ENCODE measurements around the gene FCN1. TPM values are rescaled to one million over a fixed set of nuclear protein-coding genes. Genes with fewer than 3 reads are reported as not detected.

The FCN1 gene
- total and polyA plus RNA-seq, 2 of the 8 experiments (the other 6 are each of a cell fraction or from before 2014, with no cell fraction given) = not detected

DNA sequence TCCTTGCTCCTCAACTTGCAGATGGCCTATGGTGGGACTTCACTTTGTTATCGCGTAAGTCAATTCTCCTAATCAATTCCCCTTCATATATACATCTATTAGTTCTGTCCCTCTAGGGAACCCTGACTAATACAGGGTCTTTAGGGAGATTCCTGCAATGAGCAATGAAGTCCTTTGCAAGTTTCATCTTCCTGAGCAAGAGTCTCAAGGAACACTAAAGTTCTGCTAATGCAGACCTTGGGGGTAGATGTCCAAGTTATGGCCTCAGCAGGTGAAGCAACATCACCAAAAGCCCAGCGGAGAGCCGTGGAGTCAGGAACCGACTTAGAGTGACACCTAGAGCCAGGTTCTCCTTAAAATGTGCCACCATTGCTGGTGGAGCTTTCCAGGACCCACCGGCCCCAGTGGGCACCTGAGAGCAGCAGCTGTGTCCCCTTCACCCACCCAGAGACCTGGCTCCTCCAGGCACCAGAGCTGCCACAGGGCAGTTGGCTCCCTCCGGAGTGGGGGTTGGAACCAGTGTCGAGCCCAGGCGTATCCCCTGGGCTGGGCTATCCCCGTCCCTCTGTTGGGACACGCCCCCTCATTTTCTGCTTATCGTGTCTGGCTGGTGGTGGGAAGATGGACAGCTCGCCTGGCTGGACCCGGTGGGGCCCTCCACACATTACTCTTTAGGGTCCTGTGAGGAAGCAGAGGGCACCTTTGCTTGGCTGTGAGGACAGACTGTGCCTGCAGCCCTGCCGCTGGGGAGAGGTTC is 10.9 kb upstream of the FCN1 start:
- no peaks in the 10 kb centered on the region for H4K20me1 ChIP-seq (replicated peaks in 1 of 2; ENCODE audit: control insufficient read depth in 1 of 2, insufficient read depth in 2 of 2, low read length in 2 of 2)

More for the DNA sequence above, 10.9 kb upstream of the FCN1 start:
- Histone ChIP-seq H3K27me3 (replicated peaks in 1 of 4; ENCODE audit: control insufficient read depth in 3 of 4, extremely low read depth in 1 of 4, insufficient read depth in 3 of 4, low read length in 3 of 4) (no peaks in the 10 kb centered on the region), H2BK15ac (ENCODE audit: low read length) (no peak overlapping the region), H3K23me2 (ENCODE audit: low read depth, low read length) (no peaks in the 10 kb centered on the region), H3K27ac (ENCODE audit: low read depth, low read length) (no peak overlapping the region), H3K4ac (replicated peaks; ENCODE audit: insufficient read length, low read depth, low read length) (no peak overlapping the region), H3K23ac (ENCODE audit: insufficient read length) (no peak overlapping the region), H3K4me1 (replicated peaks in 1 of 4; ENCODE audit: control insufficient read depth in 3 of 4, insufficient read depth in 4 of 4, low read length in 3 of 4) (no peaks in the 10 kb centered on the region), H3K79me2 (ENCODE audit: control insufficient read depth in 1 of 2, insufficient read depth in 2 of 2, low read length in 2 of 2) (no peaks in the 10 kb centered on the region), H2AK5ac (ENCODE audit: low read depth, low read length) (no peak overlapping the region), H3K79me1 (ENCODE audit: low read depth, low read length) (no peaks in the 10 kb centered on the region), H3K4me3 (ENCODE audit: extremely low read depth in 1 of 4, insufficient read depth in 2 of 4, low read depth in 3 of 4, low read length in 4 of 4) (no peak overlapping the region), H2BK20ac (ENCODE audit: low read length) (no peak overlapping the region), H3K36me3 (ENCODE audit: control insufficient read depth in 2 of 4, insufficient read depth in 4 of 4, low read length in 3 of 4) (no peaks in the 10 kb centered on the region), H3K4me2 (ENCODE audit: insufficient read depth in 1 of 2, low read depth in 2 of 2, low read length in 2 of 2) (no peak overlapping the region), H3K14ac (ENCODE audit: insufficient read length) (no peak overlapping the region), H3K9ac (replicated peaks in 1 of 4; ENCODE audit: extremely low read depth in 1 of 4, low read depth in 3 of 4, low read length in 3 of 4) (no peak overlapping the region), H3K56ac (replicated peaks; ENCODE audit: insufficient read length, low read depth, low read length) (no peak overlapping the region), H4K8ac (ENCODE audit: extremely low read depth, insufficient read depth, low read length) (no peak overlapping the region), H2BK5ac (ENCODE audit: low read depth, low read length) (no peak overlapping the region), H2BK120ac (replicated peaks; ENCODE audit: low read depth, low read length) (no peak overlapping the region), H2BK12ac (ENCODE audit: low read depth, low read length) (no peak overlapping the region), H3K9me3 (ENCODE audit: insufficient read depth in 2 of 2, low read depth in 1 of 2, low read length in 1 of 2) (no peaks in the 10 kb centered on the region), H2AFZ (ENCODE audit: low read length) (no peak overlapping the region), H4K5ac (ENCODE audit: insufficient read length, low read depth, low read length) (no peak overlapping the region), H3K18ac (ENCODE audit: extremely low read depth, low read length) (no peak overlapping the region), H4K91ac (replicated peaks; ENCODE audit: insufficient read length, low read length) (no peak overlapping the region)
- WGBS, 2 experiments (ENCODE audit: extremely low coverage in 1 of 2, insufficient coverage in 1 of 2, insufficient read length in 1 of 2, insufficient replicate concordance in 2 of 2, low coverage in 1 of 2, low lambda C conversion rate in 2 of 2, missing lambda C conversion rate in 1 of 2) = 92% methylated on average over 15 of the region's 15 CpGs; no CpG with 5 or more reads in 1 of the 2 experiments
- DNase-seq (ENCODE audit: low read depth in 1 of 2, low spot score in 2 of 2) = no peak
- TF ChIP-seq TCF12 (IDR thresholded peaks at IDR 0.05; ENCODE audit: low read depth, low read length) (no peak), POLR2AphosphoS5 (IDR thresholded peaks at IDR 0.05; ENCODE audit: low read depth, low read length) (no peak), BRCA1 (IDR thresholded peaks at IDR 0.05; ENCODE audit: low read depth, low read length) (no peak), GABPA (IDR thresholded peaks at IDR 0.05; ENCODE audit: borderline replicate concordance, insufficient read depth, low read length) (no peak), SAP30 (IDR thresholded peaks at IDR 0.05; ENCODE audit: insufficient read depth, insufficient replicate concordance, low read length) (no peak), RNF2 (IDR thresholded peaks at IDR 0.05; ENCODE audit: borderline replicate concordance, low read depth, low read length, missing control alignments, poor library complexity, severe bottlenecking) (no peak), NRF1 (IDR thresholded peaks at IDR 0.05; ENCODE audit: low read depth, low read length) (no peak), POLR2A (IDR thresholded peaks at IDR 0.05; ENCODE audit: control extremely low read depth in 1 of 2, low read depth in 2 of 2, low read length in 2 of 2) (no peak), CHD2 (IDR thresholded peaks at IDR 0.05; ENCODE audit: low read length) (no peak)
- CTCF ChIA-PET (ENCODE audit: partially characterized antibody) = no interaction called here
- POLR2A ChIA-PET (ENCODE audit: partially characterized antibody) = no interaction called here
- FAIRE-seq = no peak

Data from H1 (cell line).